Liver (tissue), 3 donors: ENCODE data around the gene BEX3.

Source experiments
- CTCF ChIP-seq: fragments of 150-350 bp; IDR thresholded peaks from 2 replicates; pipeline ENCODE4 v1.5.1; 2017; ENCODE audit warnings: improper control_type of control experiment, low read depth, low read length; ENCODE audit not compliant: missing input control
- HNF4A ChIP-seq, 2 donors: conservative IDR thresholded peaks; 2 replicates each; pipeline ENCODE4 v1.6.1; 2016; ENCODE audit warnings: antibody characterized with exemption in 2 of 2, mild to moderate bottlenecking in 2 of 2
- donor health status: healthy.
- donor health status: healthy.

GRCh38 chrX:103347682-103348397 lies 28.5 kb upstream of the BEX3 start:
- TF ChIP-seq CTCF, result no peak
- no peak for TF ChIP-seq HNF4A (conservative IDR thresholded peaks at IDR 0.05)
